Cardiac fibroblast (primary cell): Measurements from ENCODE around the gene SOX15.
"Not testable (repeated sequence)": the region's sequence is repeated elsewhere in the genome, so short reads cannot be mapped to it uniquely, and the experiment has no call there.

Experiments used
- DNase-seq, 2 donors: peaks; one replicate each; pipeline versions ENCODE4 v3.0.0 to v3.0.0-alpha.2; 2010; ENCODE audit warnings: low read depth in 2 of 2
- H3K4me3 ChIP-seq, 2 donors: replicated peaks in 1 of 2; 1 replicate in 1 of 2; 2 replicates in 1 of 2; pipeline ENCODE4 v1.5.1; 2011; ENCODE audit warnings: low read depth in 2 of 2, low read length in 2 of 2, mild to moderate bottlenecking in 2 of 2, moderate library complexity in 1 of 2
- CTCF ChIP-seq: IDR thresholded peaks from one replicate; pipeline ENCODE4 v1.5.1; 2011; ENCODE audit warnings: low read depth, mild to moderate bottlenecking, low read length, inconsistent platforms

The SOX15 gene

GRCh38 chr17:7610641-7611040 is 20.7 kb upstream of the SOX15 start:
- H3K4me3 ChIP-seq = no peak overlapping the region
- DNase-seq = no peak
- no peak for TF ChIP-seq CTCF

GRCh38 chr17:7606280-7606679 is 16.4 kb upstream of the SOX15 start:
- DNase-seq = no peak
- TF ChIP-seq CTCF = no peak
- H3K4me3 ChIP-seq = no peak overlapping the region

GRCh38 chr17:7597561-7597960 is 7.7 kb upstream of the SOX15 start:
- DNase-seq = not testable (repeated sequence)

GRCh38 chr17:7593296-7593695 is 3.4 kb upstream of the SOX15 start:
- no peak overlapping the region for H3K4me3 ChIP-seq
- DNase-seq = no peak
- no peak for TF ChIP-seq CTCF

More at GRCh38 chr17:7597561-7597960, 7.7 kb upstream of the SOX15 start:
- H3K4me3 ChIP-seq = not testable (repeated sequence)

- DNase-seq = no peak
- TF ChIP-seq CTCF = no peak
- H3K4me3 ChIP-seq = no peak overlapping the region
Measured at GRCh38 chr17:7592422-7593021, 2.6 kb upstream of the SOX15 start.

- no peak for TF ChIP-seq CTCF
- DNase-seq = no peak
- no peak overlapping the region for H3K4me3 ChIP-seq
Measured at GRCh38 chr17:7591596-7591995, 1.7 kb upstream of the SOX15 start.

- DNase-seq = peak in 1 of 2 donors; percentile 66
- TF ChIP-seq CTCF = no peak
- H3K4me3 ChIP-seq = no peak overlapping the region
Measured at GRCh38 chr17:7590743-7591142, 849 bp upstream of the SOX15 start.
